A549 (cell line): ENCODE data around the gene KRTAP10-8. TPM values are rescaled to one million over a fixed set of nuclear protein-coding genes. Genes with fewer than 3 reads are reported as not detected.

Experiments used
- ATAC-seq, 2 experiments: fragments of 200-7000 bp in 1 of 2; fragments of >200 bp in 1 of 2; cut with Nextera tagmentation in 1 of 2; cut with Tn5 transposase in 1 of 2; 3 replicates each; pipeline versions ENCODE4 v1.8.0 to v1.9.1; 2018 to 2020; ENCODE audit warnings: mild to moderate bottlenecking in 1 of 2, moderate library complexity in 1 of 2
- CTCF ChIA-PET: fragments of 300-600 bp; sonication (Branson Sonifier 250); formaldehyde crosslinking; extraction: SDS; loops from one replicate; lab custom pipeline; 2021; ENCODE audit warnings: antibody characterized with exemption, inconsistent platforms; lab: Yijun Ruan, JAX
- POLR2A ChIA-PET: fragments of 350-600 bp; formaldehyde crosslinking; extraction: SDS; loops from one replicate; lab custom pipeline; 2021; ENCODE audit warnings: antibody characterized with exemption, inconsistent platforms; lab: Yijun Ruan, JAX
- DNase-seq, 2 experiments: peaks; one replicate each; pipeline versions ENCODE4 v3.0.0 to v3.0.0-alpha.2; 2011 to 2016; ENCODE audit warnings: low read depth in 1 of 2, low spot score in 1 of 2
- FAIRE-seq: peaks from 2 replicates; lab custom pipeline; 2011; peaks lifted over from hg19 to GRCh38; lab: Jason Lieb, UNC
- H3K27ac ChIP-seq, 2 experiments: fragments of >200 bp; sonication (Bioruptor Twin); formaldehyde crosslinking; 3 replicates each; pipeline ENCODE4 v1.5.1; 2016 to 2017
- H3K4me1 ChIP-seq: fragments of >200 bp; sonication (Bioruptor Twin); formaldehyde crosslinking; 3 replicates; pipeline ENCODE4 v1.6.1; 2016
- H3K4me2 ChIP-seq: fragments of >200 bp; sonication (Bioruptor Twin); formaldehyde crosslinking; 3 replicates; pipeline ENCODE4 v1.6.1; 2016
- H3K4me3 ChIP-seq: fragments of >200 bp; sonication (Bioruptor Twin); formaldehyde crosslinking; 3 replicates; pipeline ENCODE4 v1.5.1; 2016
- H3K9me3 ChIP-seq: fragments of >200 bp; sonication (Bioruptor Twin); formaldehyde crosslinking; 3 replicates; pipeline ENCODE4 v1.6.1; 2016
- CHD4 ChIP-seq: fragments of 200-600 bp; sonication (generic); IDR thresholded peaks from 2 replicates; pipeline ENCODE4 v1.6.1; 2016; ENCODE audit warnings: antibody characterized with exemption, mild to moderate bottlenecking, borderline replicate concordance
- EHF ChIP-seq: fragments of 250-450 bp; sonication (Bioruptor Pico); IDR thresholded peaks from 2 replicates; pipeline ENCODE4 v1.5.0; 2020; ENCODE audit warnings: mild to moderate bottlenecking
- ELK1 ChIP-seq: fragments of 150-350 bp; IDR thresholded peaks from 2 replicates; pipeline ENCODE4 v1.6.1; 2014; ENCODE audit warnings: low read depth, mild to moderate bottlenecking, low read length
- ESRRA ChIP-seq: fragments of 150-350 bp; IDR thresholded peaks from 2 replicates; pipeline ENCODE4 v1.6.1; 2014; ENCODE audit warnings: mild to moderate bottlenecking, low read length, borderline replicate concordance
- FOSL2 ChIP-seq, 2 experiments: fragments of 450-650 bp in 1 of 2; fragments of >200 bp in 1 of 2; sonication (Bioruptor Twin) in 1 of 2; formaldehyde crosslinking; IDR thresholded peaks; 2 replicates each; pipeline versions ENCODE4 v1.5.0 to v1.6.1; 2016 to 2020; ENCODE audit warnings: mild to moderate bottlenecking in 1 of 2, moderate library complexity in 1 of 2
- FOXS1 ChIP-seq: fragments of 250-450 bp; sonication (Bioruptor Pico); IDR thresholded peaks from 2 replicates; pipeline ENCODE4 v1.5.0; 2020; ENCODE audit warnings: mild to moderate bottlenecking, moderate library complexity
- GATA3 ChIP-seq: IDR thresholded peaks from 2 replicates; pipeline ENCODE4 v1.6.1; 2012; ENCODE audit warnings: borderline replicate concordance
- HEYL ChIP-seq: fragments of 250-450 bp; sonication (Bioruptor Pico); IDR thresholded peaks from 2 replicates; pipeline ENCODE4 v1.8.0; 2021; ENCODE audit warnings: mild to moderate bottlenecking, moderate library complexity
- HMGXB4 ChIP-seq: fragments of 250-450 bp; sonication (Bioruptor Pico); IDR thresholded peaks from 2 replicates; pipeline ENCODE4 v1.5.0; 2021; ENCODE audit warnings: mild to moderate bottlenecking, moderate library complexity, borderline replicate concordance
- HOXB13 ChIP-seq: fragments of 250-450 bp; sonication (Bioruptor Pico); IDR thresholded peaks from 2 replicates; pipeline ENCODE4 v1.5.0; 2020; ENCODE audit warnings: low read depth, mild to moderate bottlenecking, moderate library complexity
- HOXB5 ChIP-seq: fragments of 250-450 bp; sonication (Bioruptor Pico); IDR thresholded peaks from 2 replicates; pipeline ENCODE4 v1.5.0; 2020; ENCODE audit warnings: mild to moderate bottlenecking, moderate library complexity
- JUN ChIP-seq, 2 experiments: fragments of >200 bp; sonication (Bioruptor Twin); formaldehyde crosslinking; IDR thresholded peaks; 2 replicates in 1 of 2; 3 replicates in 1 of 2; pipeline ENCODE4 v1.6.1; 2016 to 2017
- JUNB ChIP-seq: fragments of >200 bp; sonication (Bioruptor Twin); formaldehyde crosslinking; IDR thresholded peaks from 2 replicates; pipeline ENCODE4 v1.6.1; 2016
- MYC ChIP-seq: IDR thresholded peaks from 2 replicates; pipeline ENCODE4 v1.6.1; 2012; ENCODE audit warnings: mild to moderate bottlenecking, inconsistent platforms, low read length, improper control_type of control experiment, borderline replicate concordance
- NPAS2 ChIP-seq: fragments of 250-450 bp; sonication (Bioruptor Pico); IDR thresholded peaks from 2 replicates; pipeline ENCODE4 v1.8.0; 2022; ENCODE audit warnings: mild to moderate bottlenecking, moderate library complexity, borderline replicate concordance
- POLR2AphosphoS2 ChIP-seq: conservative IDR thresholded peaks from 2 replicates; pipeline ENCODE4 v1.6.1; 2012; ENCODE audit warnings: low read length, improper control_type of control experiment, inconsistent platforms
- RAD21 ChIP-seq, 2 experiments: fragments of >200 bp in 1 of 2; sonication (Bioruptor Twin) in 1 of 2; formaldehyde crosslinking in 1 of 2; IDR thresholded peaks in 1 of 2; conservative IDR thresholded peaks in 1 of 2; 2 replicates in 1 of 2; 3 replicates in 1 of 2; pipeline ENCODE4 v1.6.1; 2012 to 2018; ENCODE audit warnings: inconsistent platforms in 1 of 2
- RCOR1 ChIP-seq: fragments of 150-350 bp; IDR thresholded peaks from 2 replicates; pipeline ENCODE4 v1.6.1; 2014; ENCODE audit warnings: antibody characterized with exemption, low read length, low read depth
- RNF2 ChIP-seq: fragments of 200-600 bp; sonication (generic); IDR thresholded peaks from 2 replicates; pipeline ENCODE4 v1.6.1; 2016; ENCODE audit warnings: low read depth, mild to moderate bottlenecking, antibody characterized with exemption, moderate library complexity, borderline replicate concordance
- SMC3 ChIP-seq: fragments of >200 bp; sonication (Bioruptor Twin); formaldehyde crosslinking; IDR thresholded peaks from 3 replicates; pipeline ENCODE4 v1.6.1; 2018; ENCODE audit warnings: inconsistent platforms
- ZSCAN20 ChIP-seq: fragments of 250-450 bp; sonication (Bioruptor Pico); IDR thresholded peaks from 2 replicates; pipeline ENCODE4 v1.8.0; 2022; ENCODE audit warnings: mild to moderate bottlenecking, moderate library complexity
- WGBS: methylation state at CpG from one replicate; pipeline ENCODE4 v1.1.6; 2017; ENCODE audit errors: missing lambda C conversion rate; 5-methylcytosine and 5-hydroxymethylcytosine counted together
- polyA plus RNA-seq, 4 experiments: library from polyadenylated mRNA; depleted of rRNA in 3 of 4; stranded (reverse); fragments of >200 nt; fragmentation: RNase III in 1 of 4; extraction: RNeasy Plus Mini Kit Qiagen cat#74134 plus additional on column Dnase treatment in 1 of 4; gene quantifications; 2 replicates in 3 of 4; 3 replicates in 1 of 4; pipeline ENCODE4 v1.2.3, GENCODE V29; 2011 to 2017
- TF ChIP-seq, protein P1 (sequence below): fragments of >200 bp; sonication (Bioruptor Twin); formaldehyde crosslinking; IDR thresholded peaks from 2 replicates; pipeline ENCODE4 v1.6.1; 2016
- TF ChIP-seq, protein P2 (sequence below): fragments of 200-600 bp; sonication (generic); IDR thresholded peaks from 2 replicates; pipeline ENCODE4 v1.6.1; 2016; ENCODE audit warnings: antibody characterized with exemption, mild to moderate bottlenecking, moderate library complexity

Gene KRTAP10-8
- polyA plus RNA-seq, 2 of the 4 experiments (the other 2 are of a cell fraction) = not detected

DNA sequence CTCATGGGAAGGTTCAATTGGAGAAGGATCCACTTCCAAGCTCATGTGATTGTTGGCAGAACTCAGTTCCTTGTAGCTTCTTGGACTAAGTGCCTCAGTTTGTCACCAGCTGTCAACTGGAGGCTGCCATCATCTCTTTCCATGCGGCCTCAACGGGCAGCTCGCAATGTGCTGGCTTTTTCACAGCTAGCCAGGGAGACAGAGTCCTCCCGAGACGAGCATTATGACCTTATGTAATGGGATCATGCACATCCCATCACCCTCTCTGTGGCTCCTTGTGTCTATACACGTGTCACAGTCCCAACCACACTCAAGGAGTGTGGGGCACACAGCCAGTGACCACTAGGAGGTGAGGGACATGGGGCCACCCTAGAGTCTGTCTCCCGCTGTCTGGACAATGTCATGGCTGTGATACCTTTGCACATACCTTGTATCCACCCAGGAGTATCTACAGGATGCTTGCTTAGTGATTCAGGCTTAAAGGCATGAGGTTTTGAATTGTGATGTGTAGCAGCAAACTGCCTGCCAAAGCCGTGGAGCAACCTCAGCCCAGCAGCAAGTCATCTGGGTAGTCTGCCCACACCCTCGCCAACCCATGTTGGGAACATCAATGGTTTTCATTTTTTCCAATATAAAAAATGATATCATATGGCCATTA lies 15.7 kb upstream of the KRTAP10-8 start:
- DNase-seq = no peak
- POLR2A ChIA-PET = no interaction called here
- Histone ChIP-seq H3K4me1 (no peaks in the 10 kb centered on the region), H3K4me3 (no peak overlapping the region), H3K4me2 (no peak overlapping the region), H3K9me3 (no peaks in the 10 kb centered on the region), H3K27ac (no peak overlapping the region)
- peak; percentile 19 to 37; a peak in 2 of 6 replicates for ATAC-seq
- no peak for FAIRE-seq
- WGBS = 68% methylated on average over 5 of the region's 9 CpGs
- TF ChIP-seq POLR2AphosphoS2 = no peak
- no peak for TF ChIP-seq ESRRA
- TF ChIP-seq HMGXB4 = no peak
- no peak for TF ChIP-seq RAD21 (conservative IDR thresholded peaks at IDR 0.05 in 1 of 2, IDR thresholded peaks at IDR 0.05 in 1 of 2)
- TF ChIP-seq HOXB13 (CRISPR knock-in tag) = no peak
- TF ChIP-seq EHF = no peak
- CTCF ChIA-PET = no interaction called here

DNA sequence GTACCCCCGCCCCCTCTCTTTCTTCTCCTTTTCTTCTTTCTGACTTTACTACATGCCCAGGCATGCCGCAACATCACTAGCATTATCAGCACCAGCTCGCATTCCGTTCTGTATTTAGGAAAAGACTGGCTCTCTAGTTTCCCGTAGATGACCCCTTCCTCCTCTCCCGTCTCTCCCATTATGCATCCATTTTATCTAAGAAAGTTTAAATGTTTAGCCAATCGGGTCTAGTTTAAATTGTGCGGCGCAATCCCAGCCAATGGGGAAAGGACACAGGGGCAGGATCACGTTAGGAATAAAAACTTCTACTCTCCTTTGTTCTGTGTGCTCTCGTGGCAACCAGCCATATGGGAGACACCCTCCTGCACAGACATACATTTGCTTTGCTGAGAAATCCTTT lies 13.8 kb upstream of the KRTAP10-8 start:
- H3K4me3 ChIP-seq = no peak overlapping the region
- FAIRE-seq (no peak), ATAC-seq (no peak), DNase-seq (no peak)
- H3K27ac ChIP-seq = no peak overlapping the region
- WGBS = 77% methylated on average over 11 of the region's 11 CpGs
- H3K4me2 ChIP-seq = no peak overlapping the region
- no peaks in the 10 kb centered on the region for H3K9me3 ChIP-seq
- CTCF ChIA-PET = no interaction called here
- no peaks in the 10 kb centered on the region for H3K4me1 ChIP-seq
- POLR2A ChIA-PET = no interaction called here
- TF ChIP-seq MYC = no peak
- TF ChIP-seq HOXB5 (CRISPR knock-in tag) = no peak
- no peak for TF ChIP-seq POLR2AphosphoS2
- no peak for TF ChIP-seq HMGXB4
- TF ChIP-seq FOSL2 (IDR thresholded peaks at IDR 0.05) = no peak
- no peak for TF ChIP-seq FOSL2 (CRISPR knock-in tag; IDR thresholded peaks at IDR 0.05)
- no peak for TF ChIP-seq RNF2
- TF ChIP-seq FOXS1 = no peak
- TF ChIP-seq SMC3 = no peak

GRCh38 chr21:44599264-44600029 lies 12.4 kb upstream of the KRTAP10-8 start:
- no peak for DNase-seq
- FAIRE-seq = no peak
- Histone ChIP-seq H3K27ac (no peak overlapping the region), H3K4me1 (no peaks in the 10 kb centered on the region), H3K4me2 (no peak overlapping the region), H3K9me3 (no peaks in the 10 kb centered on the region), H3K4me3 (no peak overlapping the region)
- WGBS = 74% methylated on average over 8 of the region's 8 CpGs
- POLR2A ChIA-PET = no interaction called here
- no peak for ATAC-seq
- CTCF ChIA-PET = no interaction called here
- TF ChIP-seq FOSL2 (IDR thresholded peaks at IDR 0.05) (no peak), FOSL2 (CRISPR knock-in tag; IDR thresholded peaks at IDR 0.05) (no peak), JUN (IDR thresholded peaks at IDR 0.05) (no peak), ZSCAN20 (CRISPR knock-in tag) (no peak), JUNB (no peak), RCOR1 (no peak), ELK1 (no peak), MYC (no peak), NPAS2 (no peak), HEYL (CRISPR knock-in tag) (no peak), GATA3 (no peak), CHD4 (no peak)
- TF ChIP-seq, protein P1, sequence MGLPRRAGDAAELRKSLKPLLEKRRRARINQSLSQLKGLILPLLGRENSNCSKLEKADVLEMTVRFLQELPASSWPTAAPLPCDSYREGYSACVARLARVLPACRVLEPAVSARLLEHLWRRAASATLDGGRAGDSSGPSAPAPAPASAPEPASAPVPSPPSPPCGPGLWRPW = no peak
- TF ChIP-seq, protein P2, sequence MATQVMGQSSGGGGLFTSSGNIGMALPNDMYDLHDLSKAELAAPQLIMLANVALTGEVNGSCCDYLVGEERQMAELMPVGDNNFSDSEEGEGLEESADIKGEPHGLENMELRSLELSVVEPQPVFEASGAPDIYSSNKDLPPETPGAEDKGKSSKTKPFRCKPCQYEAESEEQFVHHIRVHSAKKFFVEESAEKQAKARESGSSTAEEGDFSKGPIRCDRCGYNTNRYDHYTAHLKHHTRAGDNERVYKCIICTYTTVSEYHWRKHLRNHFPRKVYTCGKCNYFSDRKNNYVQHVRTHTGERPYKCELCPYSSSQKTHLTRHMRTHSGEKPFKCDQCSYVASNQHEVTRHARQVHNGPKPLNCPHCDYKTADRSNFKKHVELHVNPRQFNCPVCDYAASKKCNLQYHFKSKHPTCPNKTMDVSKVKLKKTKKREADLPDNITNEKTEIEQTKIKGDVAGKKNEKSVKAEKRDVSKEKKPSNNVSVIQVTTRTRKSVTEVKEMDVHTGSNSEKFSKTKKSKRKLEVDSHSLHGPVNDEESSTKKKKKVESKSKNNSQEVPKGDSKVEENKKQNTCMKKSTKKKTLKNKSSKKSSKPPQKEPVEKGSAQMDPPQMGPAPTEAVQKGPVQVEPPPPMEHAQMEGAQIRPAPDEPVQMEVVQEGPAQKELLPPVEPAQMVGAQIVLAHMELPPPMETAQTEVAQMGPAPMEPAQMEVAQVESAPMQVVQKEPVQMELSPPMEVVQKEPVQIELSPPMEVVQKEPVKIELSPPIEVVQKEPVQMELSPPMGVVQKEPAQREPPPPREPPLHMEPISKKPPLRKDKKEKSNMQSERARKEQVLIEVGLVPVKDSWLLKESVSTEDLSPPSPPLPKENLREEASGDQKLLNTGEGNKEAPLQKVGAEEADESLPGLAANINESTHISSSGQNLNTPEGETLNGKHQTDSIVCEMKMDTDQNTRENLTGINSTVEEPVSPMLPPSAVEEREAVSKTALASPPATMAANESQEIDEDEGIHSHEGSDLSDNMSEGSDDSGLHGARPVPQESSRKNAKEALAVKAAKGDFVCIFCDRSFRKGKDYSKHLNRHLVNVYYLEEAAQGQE = no peak
